TTC549 (cell line): ENCODE results near the gene OR10A2.
"Not testable (repeated sequence)": the region's sequence is repeated elsewhere in the genome, so short reads cannot be mapped to it uniquely, and the experiment has no call there.

ENCODE experiments used
- FAIRE-seq: peaks from 2 replicates; lab custom pipeline; 2012; peaks lifted over from hg19 to GRCh38; lab: Jason Lieb, UNC

OR10A2 gene

DNA sequence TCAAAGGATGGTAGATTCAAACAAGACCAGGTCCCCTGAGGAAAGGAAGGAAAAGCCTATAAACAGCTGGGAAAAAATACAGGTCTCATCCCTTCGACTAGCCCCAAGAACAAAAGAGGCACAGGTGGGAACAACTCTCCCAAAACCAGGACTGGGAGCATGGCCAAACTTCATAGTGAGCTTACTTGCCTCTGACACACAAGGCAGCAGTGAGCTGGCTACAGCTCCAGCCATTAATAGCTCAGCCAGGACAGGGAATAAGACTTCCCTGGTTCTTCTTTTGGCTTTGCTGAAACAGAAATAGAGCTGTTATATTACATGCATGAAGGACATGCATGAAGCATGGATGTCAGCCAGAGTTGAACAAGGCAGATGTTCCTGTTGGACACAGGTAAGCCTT, at the start of gene OR10A2:
Gene OR10A2 (plus strand): TSS at position 97 of the 400 bp plus-strand sequence. CDS start 6,698 bp downstream, outside the sequence.
- no peak for FAIRE-seq

GRCh38 chr11:6813656-6814055, 49.2 kb upstream of the OR10A2 start:
- FAIRE-seq = no peak

DNA sequence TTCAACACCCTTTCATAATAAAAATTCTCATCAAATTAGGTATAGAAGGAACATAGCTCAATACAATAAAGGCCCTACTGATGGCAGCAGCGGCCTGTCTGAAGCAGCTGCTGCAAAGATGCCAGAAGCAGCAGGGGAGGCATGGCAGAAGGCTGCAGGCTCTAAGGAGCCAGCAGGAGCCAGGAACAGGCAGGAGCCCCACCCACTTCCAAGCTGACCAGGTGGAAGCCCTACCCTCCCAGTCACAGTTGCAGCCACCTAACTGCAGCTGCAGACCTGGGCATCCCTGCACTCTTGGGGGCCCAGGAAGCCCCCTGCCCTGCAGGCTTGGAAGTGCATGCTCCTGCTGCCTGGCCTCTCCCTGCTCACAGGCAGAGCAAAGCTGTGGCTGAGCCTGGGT, 45.2 kb upstream of the OR10A2 start:
- FAIRE-seq = no peak

DNA sequence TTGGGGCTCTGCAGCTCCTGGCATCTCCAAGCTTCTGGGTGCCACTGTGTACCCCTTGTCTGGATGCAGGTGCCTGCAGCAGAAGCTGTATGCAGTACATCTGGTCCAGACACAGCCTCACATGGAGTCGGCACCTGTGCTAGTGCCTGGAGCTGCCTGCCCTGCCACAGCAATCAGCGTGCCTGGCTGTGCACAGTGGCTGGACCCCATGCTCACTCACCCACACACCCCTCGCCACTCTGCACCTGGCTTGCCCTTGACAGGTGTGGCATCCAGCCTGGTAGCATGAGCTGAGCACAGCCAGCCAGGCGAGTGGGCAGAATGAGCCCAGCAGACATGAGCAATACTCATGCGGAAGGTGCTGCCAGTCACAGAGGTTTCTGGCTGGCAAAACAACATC, 43.9 kb upstream of the OR10A2 start:
- FAIRE-seq = no peak

DNA sequence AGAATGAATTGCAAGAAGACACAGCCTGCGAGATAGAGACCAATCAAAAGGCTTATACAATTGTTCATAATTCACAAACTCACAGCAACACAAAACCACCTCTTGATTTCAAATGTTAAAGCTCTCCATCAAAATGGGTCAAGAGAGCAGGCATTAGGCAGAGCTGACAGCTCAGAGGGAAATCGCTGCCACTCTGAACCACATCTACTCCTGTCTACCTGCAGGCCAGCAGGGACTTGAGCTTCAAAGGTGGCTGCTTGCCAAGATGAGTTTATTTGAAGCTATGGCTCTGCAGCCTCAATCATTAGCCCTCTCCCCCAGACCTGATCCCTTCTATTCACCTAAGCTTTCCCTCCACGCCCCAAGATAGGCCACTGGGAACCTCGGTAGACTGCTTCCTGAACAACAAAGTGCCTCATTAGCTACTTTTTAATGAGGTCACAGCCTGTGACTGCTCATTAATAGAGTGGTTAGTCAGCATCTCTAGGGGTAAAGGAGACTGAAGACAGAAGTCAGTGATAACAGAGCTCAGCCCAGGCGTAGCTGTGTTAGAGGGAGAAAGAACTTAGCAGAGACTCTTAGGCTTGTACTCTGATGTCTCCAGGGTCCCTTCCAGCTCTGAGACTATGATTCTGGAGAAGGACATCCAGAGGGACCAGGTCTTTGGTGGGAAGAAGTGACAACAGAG, 38.6 kb upstream of the OR10A2 start:
- no peak for FAIRE-seq

DNA sequence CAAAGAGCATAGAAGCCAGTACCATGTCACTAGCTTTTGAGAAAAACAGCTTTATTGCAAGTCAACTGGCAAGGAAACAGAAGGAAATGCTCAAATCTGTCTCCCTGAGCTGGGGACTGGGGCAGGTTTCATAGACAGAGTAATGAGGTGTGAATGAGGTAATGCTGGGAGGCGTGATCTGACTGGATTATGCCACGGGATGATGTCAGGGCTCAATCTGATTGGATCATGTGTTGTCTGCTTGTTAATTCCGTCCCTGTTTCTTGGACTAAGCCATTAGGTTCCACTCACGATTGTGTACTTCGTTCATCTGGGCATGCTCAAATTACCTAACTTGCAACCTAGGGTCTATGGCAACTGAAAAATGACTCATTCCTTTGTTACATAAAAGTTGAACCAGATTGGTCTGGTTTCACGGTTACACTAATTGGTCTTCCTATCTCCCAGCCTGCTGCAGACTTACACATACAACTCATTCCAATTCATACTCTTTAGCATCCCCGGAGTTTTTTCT, 37.6 kb upstream of the OR10A2 start:
- FAIRE-seq = no peak

DNA sequence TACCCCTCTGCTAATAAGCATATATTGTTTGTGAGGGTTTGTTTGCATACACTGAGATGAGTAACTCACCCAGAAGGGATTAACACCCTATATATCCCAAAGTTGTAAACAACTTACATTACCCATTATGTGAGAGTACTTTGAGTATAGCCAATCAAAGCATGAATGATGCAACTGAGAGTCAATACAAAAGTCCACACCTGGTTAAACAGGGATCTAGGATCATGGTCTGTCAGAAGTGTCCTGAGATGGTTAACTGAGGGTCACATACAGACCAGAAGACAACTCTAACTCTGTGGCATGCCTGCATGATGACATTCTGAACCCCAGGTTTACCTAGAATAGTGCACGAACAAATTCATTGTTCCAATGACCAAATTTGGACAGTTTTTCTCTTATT, 34.8 kb upstream of the OR10A2 start:
- no peak for FAIRE-seq

DNA sequence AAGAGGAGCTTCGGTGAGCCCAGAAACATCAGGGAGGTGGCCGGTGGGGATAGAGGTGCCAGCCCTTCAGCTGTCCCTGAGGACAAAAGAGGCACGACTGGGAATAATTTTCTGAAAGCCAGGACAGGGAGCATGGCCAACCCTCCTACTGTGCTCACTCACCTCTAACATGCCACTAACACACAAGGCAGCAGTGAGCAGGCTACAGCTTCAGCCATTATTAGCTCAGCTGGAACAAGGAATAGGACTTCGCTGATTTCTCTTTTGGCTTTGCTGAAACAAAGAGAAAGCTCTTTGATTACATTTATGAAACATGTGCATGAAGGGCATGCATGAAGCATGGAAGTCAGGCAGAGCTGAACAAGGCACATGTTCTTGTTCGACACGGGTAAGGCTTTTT, 29.5 kb upstream of the OR10A2 start:
- FAIRE-seq = no peak

- FAIRE-seq = no peak
These were observed 28.8 kb upstream of the OR10A2 start for GRCh38 chr11:6834021-6834420.

GRCh38 chr11:6841694-6842093, 21.2 kb upstream of the OR10A2 start:
- FAIRE-seq = no peak

GRCh38 chr11:6843670-6844069, 19.2 kb upstream of the OR10A2 start:
- no peak for FAIRE-seq

GRCh38 chr11:6844356-6844755, 18.5 kb upstream of the OR10A2 start:
- FAIRE-seq = no peak

GRCh38 chr11:6845383-6845782, 17.5 kb upstream of the OR10A2 start, which contains the start of gene OR10A5:
TSS of gene OR10A5 (plus strand) at chr11:6845683. CDS start at chr11:6845683, 0 bp downstream.
- no peak for FAIRE-seq

DNA sequence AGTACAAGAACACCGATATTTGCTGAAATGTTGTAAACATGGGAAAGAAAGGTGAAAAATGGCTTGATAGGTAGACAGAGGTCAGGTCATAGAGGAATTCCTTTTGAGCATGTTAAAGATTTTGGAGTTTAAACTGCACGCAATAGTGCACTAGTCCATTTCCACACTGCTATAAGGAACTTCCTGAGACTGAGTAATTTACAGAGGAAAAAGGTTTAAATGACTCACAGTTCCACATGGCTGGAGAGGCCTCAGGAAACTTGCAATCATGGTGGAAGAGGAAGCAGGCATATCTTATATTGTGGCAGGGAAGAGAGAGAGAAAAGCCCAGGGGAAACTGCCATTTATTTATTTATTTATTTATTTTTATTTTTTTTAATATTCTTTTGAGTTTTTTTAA, 12.3 kb upstream of the OR10A2 start:
- no peak for FAIRE-seq

- not testable (repeated sequence) for FAIRE-seq
These were observed 8.1 kb upstream of the OR10A2 start for GRCh38 chr11:6854801-6855200.

DNA sequence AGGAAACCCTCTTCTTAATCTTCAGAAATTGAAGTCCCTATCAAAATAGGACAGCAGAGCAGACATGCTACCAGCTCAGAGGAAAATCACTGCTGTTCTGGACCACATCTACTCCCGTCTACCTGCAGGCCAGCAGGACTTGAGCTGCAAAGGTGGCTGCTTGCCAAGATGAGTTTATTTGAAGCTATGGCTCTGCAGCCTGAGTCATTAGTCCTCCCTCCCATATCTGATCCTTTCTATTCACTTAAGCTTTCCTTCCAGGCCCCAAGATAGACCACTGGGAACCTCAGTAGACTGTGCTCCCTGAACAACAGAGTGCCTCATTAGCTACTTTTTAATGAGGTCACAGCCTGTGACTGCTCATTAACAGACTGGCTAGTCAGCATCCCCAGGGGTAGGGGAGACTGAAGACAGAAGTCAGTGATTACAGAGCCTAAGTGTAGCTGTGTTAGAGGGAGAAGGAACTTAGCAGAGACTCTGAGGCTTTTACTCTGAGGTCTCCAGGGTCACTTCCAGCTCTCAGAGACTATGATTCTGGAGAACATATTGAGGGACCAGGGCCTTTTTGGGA, 6.8 kb upstream of the OR10A2 start:
- FAIRE-seq = no peak

- no peak for FAIRE-seq
These were observed 6.0 kb upstream of the OR10A2 start for GRCh38 chr11:6856871-6857270.

GRCh38 chr11:6864438-6864837, 1.6 kb downstream of the OR10A2 start:
- FAIRE-seq = no peak

DNA sequence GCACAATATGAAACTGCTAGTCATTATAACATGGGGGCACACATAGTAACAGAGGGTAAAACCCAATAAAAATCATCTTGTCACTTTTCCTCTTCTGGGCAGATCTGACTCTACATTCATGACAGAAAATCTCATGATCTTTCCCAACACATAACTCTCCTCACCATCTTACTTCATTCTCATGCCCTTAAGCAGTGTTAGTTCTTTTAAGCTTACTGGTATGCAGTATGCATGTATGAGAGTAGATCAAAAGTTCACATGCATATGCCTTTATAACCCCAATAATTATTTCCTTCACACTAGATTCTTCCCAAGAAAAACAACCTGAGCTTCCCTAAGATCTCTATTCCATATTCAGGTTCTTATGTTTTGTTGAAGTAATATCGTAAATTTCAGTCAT, 8.4 kb downstream of the OR10A2 start:
- FAIRE-seq = no peak

DNA sequence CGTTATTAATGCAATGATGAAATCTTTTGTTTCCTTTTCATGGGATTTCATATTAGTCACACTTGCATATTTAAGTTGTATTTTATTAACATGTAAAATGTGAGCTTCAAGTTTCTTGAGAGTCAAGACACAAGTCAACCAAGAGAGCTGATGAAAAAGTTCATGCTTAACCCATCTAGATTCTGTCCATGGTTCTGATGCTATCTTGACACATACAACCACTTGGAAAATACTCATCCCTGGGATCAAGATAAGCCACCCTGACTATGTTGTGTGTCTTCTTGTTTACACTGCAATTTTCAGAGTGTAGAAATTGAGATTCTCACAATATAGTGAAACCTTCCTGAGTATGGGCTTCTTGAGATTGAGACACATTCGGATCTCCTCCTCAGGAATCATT, 12.9 kb downstream of the OR10A2 start:
- FAIRE-seq = no peak

- FAIRE-seq = no peak
These were observed 13.5 kb downstream of the OR10A2 start, which contains the start of gene OR10A4 for GRCh38 chr11:6876325-6876724. TSS of gene OR10A4 (plus strand) at chr11:6876625. CDS start at chr11:6876648, 23 bp downstream.

- FAIRE-seq = no peak
These were observed 14.1 kb downstream of the OR10A2 start for GRCh38 chr11:6876914-6877313.

- FAIRE-seq = no peak
These were observed 19.9 kb downstream of the OR10A2 start for GRCh38 chr11:6882751-6883150.

- FAIRE-seq = not testable (repeated sequence)
These were observed 24.9 kb downstream of the OR10A2 start for GRCh38 chr11:6887711-6888110.
